Endothelial cell of umbilical vein (primary cell): ENCODE measurements around the gene RCOR1.

Experiments used
- CTCF ChIP-seq, 2 donors: IDR thresholded peaks; 1 replicate in 1 of 2; 2 replicates in 1 of 2; pipeline ENCODE4 v1.5.1; 2011; ENCODE audit warnings: low read length in 2 of 2, mild to moderate bottlenecking in 2 of 2, moderate library complexity in 2 of 2, control low read depth in 1 of 2, inconsistent platforms in 1 of 2, low read depth in 1 of 2; ENCODE audit not compliant: insufficient read depth in 1 of 2; ENCODE audit errors: extremely low read depth in 1 of 2
- MYC ChIP-seq: IDR thresholded peaks from one replicate; pipeline ENCODE4 v1.6.1; 2011; ENCODE audit warnings: mild to moderate bottlenecking, low read depth, low read length
- POLR2A ChIP-seq: IDR thresholded peaks from 2 replicates; pipeline ENCODE4 v1.6.1; 2012; ENCODE audit warnings: low read depth, mild to moderate bottlenecking, control low read depth, low read length

GRCh38 chr14:102731101-102731870 is 138.8 kb downstream of the RCOR1 start:
- TF ChIP-seq CTCF (IDR thresholded peaks at IDR 0.05; ENCODE audit: extremely low read depth in 1 of 2, insufficient read depth in 1 of 2, low read depth in 1 of 2, low read length in 2 of 2) = no peak
- TF ChIP-seq MYC = no peak
- TF ChIP-seq POLR2A = no peak
